GM12801 (cell line): ENCODE data around the gene ATXN1.

Experiments
- TF ChIP-seq, protein P1 (sequence below): IDR thresholded peaks from one replicate; pipeline ENCODE4 v1.5.1; 2011; ENCODE audit warnings: control low read depth; ENCODE audit not compliant: insufficient read length; ENCODE audit errors: extremely low read depth

ATXN1 gene

GRCh38 chr6:16563628-16564240 is 197.5 kb downstream of the ATXN1 start:
- TF ChIP-seq, protein P1, sequence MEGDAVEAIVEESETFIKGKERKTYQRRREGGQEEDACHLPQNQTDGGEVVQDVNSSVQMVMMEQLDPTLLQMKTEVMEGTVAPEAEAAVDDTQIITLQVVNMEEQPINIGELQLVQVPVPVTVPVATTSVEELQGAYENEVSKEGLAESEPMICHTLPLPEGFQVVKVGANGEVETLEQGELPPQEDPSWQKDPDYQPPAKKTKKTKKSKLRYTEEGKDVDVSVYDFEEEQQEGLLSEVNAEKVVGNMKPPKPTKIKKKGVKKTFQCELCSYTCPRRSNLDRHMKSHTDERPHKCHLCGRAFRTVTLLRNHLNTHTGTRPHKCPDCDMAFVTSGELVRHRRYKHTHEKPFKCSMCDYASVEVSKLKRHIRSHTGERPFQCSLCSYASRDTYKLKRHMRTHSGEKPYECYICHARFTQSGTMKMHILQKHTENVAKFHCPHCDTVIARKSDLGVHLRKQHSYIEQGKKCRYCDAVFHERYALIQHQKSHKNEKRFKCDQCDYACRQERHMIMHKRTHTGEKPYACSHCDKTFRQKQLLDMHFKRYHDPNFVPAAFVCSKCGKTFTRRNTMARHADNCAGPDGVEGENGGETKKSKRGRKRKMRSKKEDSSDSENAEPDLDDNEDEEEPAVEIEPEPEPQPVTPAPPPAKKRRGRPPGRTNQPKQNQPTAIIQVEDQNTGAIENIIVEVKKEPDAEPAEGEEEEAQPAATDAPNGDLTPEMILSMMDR, result no peak

- TF ChIP-seq, protein P1, result no peak
These were observed 198.8 kb downstream of the ATXN1 start for GRCh38 chr6:16562498-16562897.

DNA sequence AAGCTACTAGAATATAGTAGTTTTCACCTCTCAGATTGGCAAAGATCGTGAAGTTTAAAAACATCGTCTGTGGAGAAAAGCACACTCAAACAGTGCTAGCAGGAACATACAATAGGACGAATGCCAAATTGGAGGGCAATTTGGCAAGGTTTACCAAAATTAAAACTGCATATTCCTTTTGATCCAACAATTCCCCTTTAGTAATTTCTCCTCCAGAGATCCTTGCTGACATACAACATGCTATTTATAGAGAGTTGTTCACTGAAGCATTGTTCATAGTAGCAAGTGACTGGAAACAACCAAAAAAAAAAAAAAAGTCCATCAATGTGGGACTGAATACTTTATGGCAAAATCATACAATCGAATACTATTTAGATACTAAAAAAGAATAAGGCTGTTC is 202.2 kb downstream of the ATXN1 start:
- TF ChIP-seq, protein P1, result no peak

GRCh38 chr6:16555550-16555949 is 205.7 kb downstream of the ATXN1 start:
- TF ChIP-seq, protein P1, result no peak

- TF ChIP-seq, protein P1, result no peak
These were observed 207.7 kb downstream of the ATXN1 start for GRCh38 chr6:16553531-16553930.

- TF ChIP-seq, protein P1, result no peak
These were observed 209.8 kb downstream of the ATXN1 start for GRCh38 chr6:16551466-16551865.

DNA sequence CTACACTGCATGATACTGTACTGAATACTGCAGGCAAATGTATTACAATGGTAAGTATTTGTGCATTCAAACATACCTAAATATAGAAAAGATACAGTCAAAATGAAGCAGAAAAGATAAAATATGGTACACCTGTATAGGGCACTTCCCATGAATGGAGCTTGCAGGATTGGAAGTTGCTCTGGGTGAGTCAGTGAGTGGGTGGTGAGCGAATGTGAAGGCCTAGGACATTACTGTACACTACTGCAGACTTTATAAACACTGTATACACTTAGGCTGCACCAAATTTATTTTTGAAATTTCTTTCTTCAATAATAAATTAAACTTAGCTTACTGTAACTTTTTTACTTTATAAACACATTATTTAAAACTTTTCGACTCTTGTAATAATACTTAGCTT is 213.1 kb downstream of the ATXN1 start:
- TF ChIP-seq, protein P1, result no peak
